Aorta (tissue), 5 donors: ENCODE data around the gene COX10. TPM values are rescaled to one million over a fixed set of nuclear protein-coding genes. Genes with fewer than 3 reads are reported as not detected.
A peak's percentile ranks its signal among the peaks of the same experiment; 100 is the strongest.

Source experiments
- ATAC-seq: fragments of 200-7000 bp; cut with Tn5 transposase; one replicate; pipeline ENCODE4 v1.9.1; 2022; ENCODE audit warnings: moderate library complexity; ENCODE audit not compliant: low FRiP score
- DNase-seq, 2 donors: peaks; one replicate each; pipeline ENCODE4 v3.0.0-alpha.2; 2020
- H3K27ac ChIP-seq, 2 donors: one replicate each; pipeline ENCODE4 v1.5.1; 2013; ENCODE audit warnings: low read length in 2 of 2, mild to moderate bottlenecking in 2 of 2, moderate library complexity in 2 of 2, control low read depth in 1 of 2, inconsistent platforms in 1 of 2, low read depth in 1 of 2
- H3K27me3 ChIP-seq, 2 donors: one replicate each; pipeline ENCODE4 v1.6.1; 2013; ENCODE audit warnings: control low read depth in 1 of 2, low read length in 1 of 2, mild to moderate bottlenecking in 1 of 2, moderate library complexity in 1 of 2; ENCODE audit not compliant: insufficient read depth in 2 of 2, control insufficient read depth in 1 of 2
- H3K36me3 ChIP-seq, 2 donors: one replicate each; pipeline ENCODE4 v1.6.1; 2013; ENCODE audit warnings: control low read depth in 1 of 2, low read length in 1 of 2, mild to moderate bottlenecking in 1 of 2; ENCODE audit not compliant: insufficient read depth in 2 of 2, control insufficient read depth in 1 of 2
- H3K4me1 ChIP-seq, 2 donors: one replicate each; pipeline ENCODE4 v1.6.1; 2013; ENCODE audit warnings: low read length in 2 of 2, control low read depth in 1 of 2, mild to moderate bottlenecking in 1 of 2, moderate library complexity in 1 of 2; ENCODE audit not compliant: insufficient read depth in 2 of 2, control insufficient read depth in 1 of 2
- H3K4me3 ChIP-seq, 2 donors: one replicate each; pipeline ENCODE4 v1.5.1; 2013; ENCODE audit warnings: low read length in 2 of 2, control low read depth in 1 of 2, mild to moderate bottlenecking in 1 of 2
- H3K9me3 ChIP-seq: one replicate; pipeline ENCODE4 v1.6.1; 2013; ENCODE audit warnings: mild to moderate bottlenecking, low read length; ENCODE audit not compliant: control insufficient read depth
- WGBS, 2 donors: extraction: QIAGEN DNeasy Blood & Tissue Kit; methylation state at CpG; one replicate each; pipeline ENCODE4 v1.1.7; 2013; 5-methylcytosine and 5-hydroxymethylcytosine counted together
- intact Hi-C, 2 donors: fragments of 100-400 bp; cut with DNase I; formaldehyde crosslinking; loops; one replicate each; pipeline versions ENCODE4 v1.14.2 to v1.15.0; 2022
- polyA plus RNA-seq, 2 donors: library from polyadenylated mRNA; stranded (reverse); fragments of 200-250 nt; gene quantifications; one replicate each; pipeline ENCODE4 v1.2.3, GENCODE V29; 2013
- total RNA-seq, 2 donors: library from RNA; stranded (reverse); fragmentation: NEBNext Ultra II Directional; extraction: Animal tissue kit (Norgen Biotek cat#: 25700); gene quantifications; one replicate each; pipeline ENCODE4 v1.2.1, GENCODE V29; 2021
- donor health status: healthy with polysubstance abuse.
- donor health status: Bipolar disorder and iron deficiency.
- donor health status: DM: no; HTN: no; CAD: no.
- donor health status: DM: no; HTN: no; CAD: no.
- donor health status: DM: yes; HTN: yes; CAD: no.

COX10 gene
- total and polyA plus RNA-seq, 4 donors, result 2.5 to 9.9 (median 6.6) TPM

DNA sequence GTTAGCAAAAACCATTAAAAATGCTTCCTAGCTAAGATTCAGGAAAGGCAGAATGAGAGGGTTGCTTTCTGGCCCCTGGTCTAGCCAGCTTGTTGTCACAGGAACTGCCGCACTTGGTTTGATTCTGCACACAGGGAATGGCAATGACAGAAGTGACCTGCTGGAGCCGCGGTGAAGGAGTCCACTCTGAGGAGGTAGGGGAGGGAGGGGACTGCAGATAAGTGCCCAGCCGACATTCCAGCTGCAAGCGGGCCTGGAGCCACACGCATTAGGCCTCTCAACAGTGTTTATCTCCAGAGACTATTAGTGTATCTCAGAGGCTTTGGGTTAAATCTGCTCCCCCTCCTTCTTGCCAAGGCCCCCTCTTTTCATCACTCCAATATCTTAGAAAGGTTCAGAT lies 128.7 kb downstream of the COX10 start:
- no peaks in the 10 kb centered on the region for H3K36me3 ChIP-seq
- no peaks in the 10 kb centered on the region for H3K9me3 ChIP-seq
- no peaks in the 10 kb centered on the region for H3K27me3 ChIP-seq
- H3K27ac ChIP-seq, result no peak overlapping the region
- intact Hi-C loops, result no loop called here
- 52 to 62% methylated on average over 6 of the region's 6 CpGs for WGBS, 2 donors
- DNase-seq, result no peak
- no peak overlapping the region for H3K4me3 ChIP-seq
- ATAC-seq, result no peak
- no peaks in the 10 kb centered on the region for H3K4me1 ChIP-seq

DNA sequence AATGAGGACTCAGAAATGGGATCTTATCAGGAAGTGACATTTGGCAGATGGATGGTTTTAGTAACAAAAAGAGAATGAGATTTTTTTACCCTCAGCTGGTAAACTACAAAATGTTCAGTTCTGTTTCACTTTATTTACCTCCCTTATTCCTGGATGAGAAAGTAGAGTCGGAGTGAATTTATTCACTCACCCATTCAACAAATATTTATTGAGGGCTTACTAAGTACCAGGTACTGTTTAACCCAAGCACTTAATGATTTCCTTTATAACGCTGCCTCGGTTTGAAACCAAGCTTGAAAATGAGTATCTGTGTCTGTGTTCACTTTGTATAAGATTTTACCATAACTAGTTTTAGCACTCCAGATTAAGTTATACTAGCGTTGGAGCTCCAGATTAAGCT lies 129.3 kb downstream of the COX10 start:
- ATAC-seq (no peak), DNase-seq (no peak)
- Histone ChIP-seq H3K36me3 (no peaks in the 10 kb centered on the region), H3K9me3 (no peaks in the 10 kb centered on the region), H3K27ac (no peak overlapping the region), H3K27me3 (no peaks in the 10 kb centered on the region), H3K4me1 (no peaks in the 10 kb centered on the region), H3K4me3 (no peak overlapping the region)
- whole genome bisulfite sequencing, 2 donors, result 96 to 98% methylated on average over 4 of the region's 4 CpGs
- intact Hi-C loops, result no loop called here

DNA sequence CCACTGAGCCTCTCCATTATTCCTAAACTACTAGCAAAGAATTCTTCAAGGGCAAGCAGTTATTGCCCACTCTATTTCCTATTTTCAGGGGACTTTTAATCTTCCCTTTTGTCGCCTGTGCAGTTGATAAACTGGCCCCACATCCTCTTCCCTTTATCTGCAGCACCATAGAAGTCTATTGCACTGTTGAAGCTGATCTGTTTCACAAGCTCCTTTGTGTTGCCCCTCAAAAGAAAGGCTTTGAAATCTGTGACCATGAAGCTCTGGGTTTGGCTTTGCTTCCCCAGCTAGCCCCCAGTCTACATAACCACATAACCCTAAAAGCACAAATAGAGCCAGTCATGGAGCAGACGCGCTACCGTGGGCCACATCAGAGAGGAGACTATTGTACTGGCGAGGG lies 130.3 kb downstream of the COX10 start:
- Histone ChIP-seq H3K4me1 (no peaks in the 10 kb centered on the region), H3K36me3 (no peaks in the 10 kb centered on the region), H3K9me3 (no peaks in the 10 kb centered on the region), H3K4me3 (no peak overlapping the region), H3K27ac (no peak overlapping the region), H3K27me3 (no peaks in the 10 kb centered on the region)
- intact Hi-C loops, result no loop called here
- DNase-seq (no peak), ATAC-seq (no peak)
- WGBS, 2 donors, result 96 to 97% methylated on average over 5 of the region's 5 CpGs

DNA sequence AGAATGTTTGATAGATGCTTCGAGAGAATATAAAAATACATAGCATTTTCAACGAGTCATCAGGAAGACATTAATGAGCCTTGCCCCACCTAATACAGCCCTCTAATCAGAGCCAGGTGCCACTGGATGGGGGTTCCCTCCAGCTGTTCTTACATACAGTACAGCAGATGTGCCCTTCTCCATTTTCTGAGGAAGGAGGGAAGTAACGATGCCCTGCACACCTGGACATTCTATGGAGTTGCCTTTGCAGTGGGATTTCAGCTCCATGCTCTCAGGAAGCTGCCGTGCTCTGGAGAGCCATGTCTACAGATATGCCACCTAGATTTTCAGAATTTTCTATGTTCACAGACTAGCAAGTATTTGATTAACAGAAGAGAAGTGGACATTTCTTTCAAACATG lies 131.1 kb downstream of the COX10 start:
- no peaks in the 10 kb centered on the region for H3K4me1 ChIP-seq
- no peaks in the 10 kb centered on the region for H3K36me3 ChIP-seq
- no peak overlapping the region for H3K4me3 ChIP-seq
- no peaks in the 10 kb centered on the region for H3K9me3 ChIP-seq
- no peak overlapping the region for H3K27ac ChIP-seq
- WGBS, 2 donors, result 91 to 94% methylated on average over 4 of the region's 4 CpGs
- no peak for ATAC-seq
- no peaks in the 10 kb centered on the region for H3K27me3 ChIP-seq
- intact Hi-C loops, result no loop called here
- no peak for DNase-seq

DNA sequence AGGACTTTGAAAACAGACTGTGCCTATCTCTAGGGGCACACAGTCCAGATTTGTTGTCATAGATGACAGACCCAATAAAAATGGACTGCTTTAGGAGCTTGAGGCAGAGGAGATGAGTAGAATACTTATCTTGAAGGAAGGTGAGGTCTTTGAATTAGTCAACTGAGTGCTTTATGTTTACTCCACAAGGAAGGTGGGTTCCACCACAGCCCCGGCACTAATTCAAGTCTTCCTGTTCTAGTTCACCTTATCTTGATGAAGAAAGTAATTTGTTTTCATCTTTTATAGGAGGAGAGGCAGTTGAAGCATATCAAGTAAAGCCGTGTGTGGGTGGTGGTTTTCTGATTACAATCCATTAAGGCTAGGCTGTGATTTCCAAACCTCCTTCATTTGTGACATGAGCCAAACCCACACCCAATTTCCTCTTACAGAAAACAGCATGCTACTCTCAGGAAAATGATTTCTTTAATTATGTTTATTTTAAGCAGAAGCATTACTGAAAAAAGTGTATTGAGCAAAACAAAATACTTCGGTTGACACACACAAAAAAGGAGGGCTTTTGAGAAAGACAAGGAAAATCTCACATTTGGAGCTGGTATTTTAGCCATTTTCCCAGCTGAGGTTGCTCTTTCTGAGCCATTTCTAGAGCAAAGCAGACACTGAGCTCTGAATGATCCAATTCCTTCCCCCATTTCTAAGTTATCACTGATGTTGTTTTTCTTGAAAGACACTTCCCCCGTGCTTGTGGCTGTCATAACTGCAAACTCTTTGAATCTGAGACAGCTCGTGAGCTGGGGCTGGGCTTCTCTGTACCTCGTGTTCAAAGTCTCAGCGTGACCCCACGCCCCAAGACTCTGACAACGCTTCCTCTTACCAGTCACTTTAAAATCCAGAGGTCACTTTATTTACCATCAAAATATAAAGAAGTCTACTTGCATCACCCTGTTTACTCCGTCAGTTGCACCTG lies 132.0 kb downstream of the COX10 start:
- ATAC-seq (no peak), DNase-seq (peak in 1 of 2 donors; percentile 54)
- no peaks in the 10 kb centered on the region for H3K27me3 ChIP-seq
- no peaks in the 10 kb centered on the region for H3K36me3 ChIP-seq
- H3K4me3 ChIP-seq, result no peak overlapping the region
- H3K4me1 ChIP-seq, result no peaks in the 10 kb centered on the region
- no peak overlapping the region for H3K27ac ChIP-seq
- 78 to 79% methylated on average over 10 of the region's 10 CpGs for WGBS, 2 donors
- intact Hi-C loops, result no loop called here
- H3K9me3 ChIP-seq, result no peaks in the 10 kb centered on the region

DNA sequence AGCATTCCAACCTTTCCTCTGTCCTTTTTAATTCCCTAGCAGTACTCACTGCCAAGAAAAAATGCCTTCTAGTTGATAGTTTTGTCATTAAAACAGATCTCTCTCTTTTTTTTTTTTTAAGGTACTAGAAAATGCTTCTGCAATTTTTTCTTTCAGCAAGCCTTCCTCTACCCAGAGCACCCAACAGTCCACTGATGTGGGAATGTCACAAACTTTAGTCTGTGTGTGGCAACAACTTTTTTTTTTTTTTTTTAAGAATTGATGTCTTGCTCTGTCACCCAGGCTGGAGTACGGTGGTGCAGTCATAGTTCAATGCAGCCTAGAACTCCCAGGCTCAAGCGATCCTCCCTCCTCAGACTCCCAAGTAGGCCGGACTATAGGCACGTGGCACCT lies 132.7 kb downstream of the COX10 start:
- Histone ChIP-seq H3K27me3 (no peaks in the 10 kb centered on the region), H3K9me3 (no peaks in the 10 kb centered on the region), H3K4me1 (no peaks in the 10 kb centered on the region), H3K27ac (no peak overlapping the region), H3K36me3 (peaks cover 0 to 3% of the 10 kb centered on the region in 2 donors), H3K4me3 (no peak overlapping the region)
- no peak for DNase-seq
- intact Hi-C loops, result no loop called here
- ATAC-seq, result no peak
- 95 to 97% methylated on average over 4 of the region's 4 CpGs for WGBS, 2 donors

DNA sequence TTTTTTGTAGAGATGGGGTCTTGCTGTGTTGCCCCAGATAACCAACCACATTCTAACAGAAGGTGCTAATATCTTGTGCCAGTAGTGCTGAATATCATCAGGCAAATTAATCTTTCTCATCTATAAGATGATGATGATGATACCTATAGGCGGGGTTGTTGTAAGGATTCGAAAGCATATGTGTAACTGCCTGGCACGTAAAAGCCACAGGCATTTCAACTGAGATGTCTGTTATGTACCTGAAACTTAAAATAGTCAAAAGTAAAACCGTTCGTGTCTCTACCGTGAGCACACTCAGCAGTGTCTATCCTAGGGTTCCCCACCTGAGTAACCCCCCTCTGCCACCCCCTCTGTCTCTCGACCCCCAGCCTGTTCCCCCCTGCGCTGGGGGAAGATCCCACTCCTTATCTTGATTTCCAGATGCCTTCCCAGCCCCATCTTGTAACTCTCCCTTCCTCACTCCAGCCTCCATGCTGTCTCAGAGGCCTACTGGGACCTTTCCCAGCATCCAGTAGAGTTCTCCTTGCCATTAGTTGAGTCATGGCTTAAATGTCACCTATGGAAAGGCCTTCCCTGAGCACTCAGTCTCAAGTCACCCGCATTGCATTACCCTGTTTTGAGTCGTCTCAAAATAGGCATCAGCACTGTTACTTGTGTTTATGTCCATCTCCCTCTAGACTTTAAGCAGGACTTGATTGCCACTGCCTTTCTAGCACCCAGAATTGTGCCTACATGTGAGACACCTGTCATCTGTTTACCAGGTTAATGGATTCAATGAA lies 133.3 kb downstream of the COX10 start:
- no peaks in the 10 kb centered on the region for H3K4me1 ChIP-seq
- DNase-seq, result no peak
- no peaks in the 10 kb centered on the region for H3K9me3 ChIP-seq
- 96 to 97% methylated on average over 10 of the region's 10 CpGs for WGBS, 2 donors
- H3K36me3 ChIP-seq, result peaks cover 0 to 6% of the 10 kb centered on the region in 2 donors
- H3K27ac ChIP-seq, result no peak overlapping the region
- ATAC-seq, result no peak
- no peaks in the 10 kb centered on the region for H3K27me3 ChIP-seq
- intact Hi-C loops, result no loop called here
- H3K4me3 ChIP-seq, result no peak overlapping the region

DNA sequence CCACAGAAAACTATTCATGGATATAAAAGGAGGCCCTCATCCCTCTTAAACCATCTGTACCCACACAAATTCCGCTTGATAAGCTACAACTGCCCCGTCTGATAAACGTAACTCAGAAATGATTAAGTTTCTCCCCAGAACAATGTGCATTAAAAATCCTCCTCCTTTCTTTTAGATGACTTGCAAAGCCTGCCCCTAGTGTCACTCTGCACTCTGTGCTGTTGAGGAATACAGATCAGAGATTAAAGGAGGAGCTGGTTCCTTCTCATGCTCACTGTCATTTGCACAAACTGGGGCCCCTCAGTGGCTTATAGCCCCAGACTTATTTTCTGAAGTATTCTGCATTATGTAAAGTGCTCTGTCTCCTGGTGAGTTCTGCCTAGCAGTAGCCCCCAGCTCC lies 134.1 kb downstream of the COX10 start:
- H3K27ac ChIP-seq, result no peak overlapping the region
- no peaks in the 10 kb centered on the region for H3K9me3 ChIP-seq
- no peaks in the 10 kb centered on the region for H3K27me3 ChIP-seq
- DNase-seq (no peak), ATAC-seq (no peak)
- H3K4me3 ChIP-seq, result no peak overlapping the region
- no peaks in the 10 kb centered on the region for H3K4me1 ChIP-seq
- H3K36me3 ChIP-seq, result peaks cover 0 to 7% of the 10 kb centered on the region in 2 donors
- intact Hi-C loops, result no loop called here
- WGBS, 2 donors, result 87% methylated on average over 3 of the region's 3 CpGs
